ENCODE results near the gene RAI2.
A peak's percentile ranks its signal among the peaks of the same experiment; 100 is the strongest.
"Not testable (repeated sequence)": the region's sequence is repeated elsewhere in the genome, so short reads cannot be mapped to it uniquely, and the experiment has no call there.

RAI2 gene

GRCh38 chrX:17828171-17828570 lies 32.9 kb downstream of the RAI2 start:
- no peak for ATAC-seq

- no peak for ATAC-seq
These were observed 34.2 kb downstream of the RAI2 start for GRCh38 chrX:17826609-17827496.

GRCh38 chrX:17824980-17825379 lies 36.1 kb downstream of the RAI2 start:
- ATAC-seq, result no peak

GRCh38 chrX:17822351-17822750 lies 38.7 kb downstream of the RAI2 start:
- ATAC-seq, result no peak

GRCh38 chrX:17820100-17820499 lies 41.0 kb downstream of the RAI2 start:
- ATAC-seq, result no peak

- ATAC-seq, result no peak
These were observed 42.4 kb downstream of the RAI2 start for GRCh38 chrX:17818726-17819125.

- ATAC-seq, result no peak
These were observed 43.8 kb downstream of the RAI2 start for GRCh38 chrX:17817251-17817650.

GRCh38 chrX:17814557-17814956 lies 46.5 kb downstream of the RAI2 start:
- ATAC-seq, result no peak

- no peak for ATAC-seq
These were observed 47.0 kb downstream of the RAI2 start for GRCh38 chrX:17814059-17814458.

GRCh38 chrX:17813277-17813676 lies 47.8 kb downstream of the RAI2 start:
- no peak for ATAC-seq

GRCh38 chrX:17812763-17813162 lies 48.3 kb downstream of the RAI2 start:
- no peak for ATAC-seq

- ATAC-seq, result no peak
These were observed 51.1 kb downstream of the RAI2 start for GRCh38 chrX:17809984-17810383.

- no peak for ATAC-seq
These were observed 51.8 kb downstream of the RAI2 start for GRCh38 chrX:17809273-17809672.

- no peak for ATAC-seq
These were observed 56.0 kb downstream of the RAI2 start for GRCh38 chrX:17805120-17805519.

- no peak for ATAC-seq
These were observed 57.6 kb downstream of the RAI2 start for GRCh38 chrX:17803449-17803848.

- ATAC-seq, result no peak
These were observed 58.3 kb downstream of the RAI2 start for GRCh38 chrX:17802756-17803155.

- no peak for ATAC-seq
These were observed 59.7 kb downstream of the RAI2 start for GRCh38 chrX:17801431-17801830.

- no peak for ATAC-seq
These were observed 62.2 kb downstream of the RAI2 start for GRCh38 chrX:17798921-17799320.

GRCh38 chrX:17792826-17793225 lies 68.3 kb downstream of the RAI2 start:
- no peak for ATAC-seq

- ATAC-seq, result no peak
These were observed 72.0 kb downstream of the RAI2 start for GRCh38 chrX:17788956-17789562.

- peak in 1 of 2 donors; percentile 48 for ATAC-seq
These were observed 72.7 kb downstream of the RAI2 start for GRCh38 chrX:17788439-17788838.

GRCh38 chrX:17787557-17787956 lies 73.5 kb downstream of the RAI2 start:
- no peak for ATAC-seq

GRCh38 chrX:17786554-17787347 lies 74.3 kb downstream of the RAI2 start:
- not testable (repeated sequence) for ATAC-seq

GRCh38 chrX:17779434-17779833 lies 81.7 kb downstream of the RAI2 start:
- ATAC-seq, result no peak
